ENCODE results near the gene STARD5. TPM values are rescaled to one million over a fixed set of nuclear protein-coding genes. Genes with fewer than 3 reads are reported as not detected.

STARD5 gene
- total RNA-seq, 1 experiment from 2014 or later = 2.3 TPM

GRCh38 chr15:81313686-81314085 lies 10.3 kb downstream of the STARD5 start:
- H3K9me3 ChIP-seq (ENCODE audit: control insufficient read depth, low read depth, low read length) = no peaks in the 10 kb centered on the region
- H3K27me3 ChIP-seq (ENCODE audit: insufficient read depth, low read length) = no peaks in the 10 kb centered on the region
- H4K91ac ChIP-seq (ENCODE audit: insufficient read length, low read depth, low read length) = no peak overlapping the region
- Mint-ChIP-seq H3K9me3 (no peaks in the 10 kb centered on the region), H3K27ac (no peak overlapping the region), H3K4me1 (no peaks in the 10 kb centered on the region), H3K27me3 (ENCODE audit: low read depth) (no peaks in the 10 kb centered on the region; the same call in 1 of the 2 replicates), H3K4me3 (no peak overlapping the region), H3K36me3 (ENCODE audit: insufficient read depth in 1 of 3, low read depth in 3 of 3) (peaks cover 13 to 34% (median 20%) of the 10 kb centered on the region in 3 experiments)
- no peak overlapping the region for H2BK5ac ChIP-seq (ENCODE audit: insufficient read length, low read length)
- H3K9ac ChIP-seq (ENCODE audit: extremely low read depth, insufficient read length, low read length) = no peak overlapping the region
- no peak overlapping the region for H2AK5ac ChIP-seq (ENCODE audit: insufficient read length, low read length)
- no peak overlapping the region for H2AFZ ChIP-seq (ENCODE audit: low read length)
- no peak overlapping the region for H3K14ac ChIP-seq (ENCODE audit: insufficient read depth, low read length)
- no peaks in the 10 kb centered on the region for H4K20me1 ChIP-seq (ENCODE audit: control insufficient read depth, insufficient read depth, insufficient read length)
- H4K8ac ChIP-seq (replicated peaks; ENCODE audit: insufficient read length, low read depth, low read length) = no peak overlapping the region
- no peak overlapping the region for H2BK12ac ChIP-seq (ENCODE audit: insufficient read length, low read depth, low read length)
- no peak overlapping the region for H3K23ac ChIP-seq (ENCODE audit: insufficient read length, low read depth, low read length)
- no peak for TF ChIP-seq CTCF (conservative IDR thresholded peaks at IDR 0.05)
- no peaks in the 10 kb centered on the region for H3K4me1 ChIP-seq (ENCODE audit: insufficient read depth, low read length)
- no peaks in the 10 kb centered on the region for H3K79me2 ChIP-seq (ENCODE audit: insufficient read depth, low read length)
- H3T11ph ChIP-seq (ENCODE audit: low read length) = no peak overlapping the region
- no peak overlapping the region for H4K5ac ChIP-seq (ENCODE audit: insufficient read length, low read depth, low read length)
- no CpG with 5 or more reads among the region's 5 CpGs for WGBS (ENCODE audit: extremely low coverage, insufficient read length, low lambda C conversion rate)
- no peak overlapping the region for H2BK120ac ChIP-seq (ENCODE audit: low read depth, low read length, poor library complexity, severe bottlenecking)
- no peaks in the 10 kb centered on the region for H3K23me2 ChIP-seq (ENCODE audit: insufficient read length, low read depth, low read length, poor library complexity, severe bottlenecking)
- no peak overlapping the region for H3K18ac ChIP-seq (ENCODE audit: insufficient read length, low read depth, low read length)
- H2BK15ac ChIP-seq (ENCODE audit: low read depth, low read length) = no peak overlapping the region
- H3K4me2 ChIP-seq (ENCODE audit: insufficient read depth, insufficient read length, low read length) = no peak overlapping the region
- no peak overlapping the region for H3K4ac ChIP-seq (ENCODE audit: low read depth, low read length)
- H2BK20ac ChIP-seq (ENCODE audit: low read depth, low read length, poor library complexity, severe bottlenecking) = no peak overlapping the region
- H3K27ac ChIP-seq (ENCODE audit: insufficient read length, low read depth, low read length) = no peak overlapping the region
- H3K56ac ChIP-seq (ENCODE audit: insufficient read length, low read depth, low read length) = no peak overlapping the region
- DNase-seq = no peak
- H3K79me1 ChIP-seq (ENCODE audit: insufficient read depth, low read depth, low read length, poor library complexity, severe bottlenecking) = no peaks in the 10 kb centered on the region
